Gastroesophageal sphincter (tissue), 4 donors: ENCODE data around the gene TBC1D1. TPM values are rescaled to one million over a fixed set of nuclear protein-coding genes. Genes with fewer than 3 reads are reported as not detected.

Source experiments
- ATAC-seq: fragments of 150-250 bp; one replicate; pipeline ENCODE4 v1.9.1; 2016; ENCODE audit warnings: mild to moderate bottlenecking, moderate library complexity
- H3K27ac ChIP-seq, 4 donors: fragments of 200-600 bp; sonication (generic) in 3 of 4; 1 replicate in 3 of 4; 2 replicates in 1 of 4; pipeline ENCODE4 v1.5.1; 2016 to 2019
- H3K27me3 ChIP-seq: fragments of 200-600 bp; sonication (generic); one replicate; pipeline ENCODE4 v1.5.1; 2019
- H3K36me3 ChIP-seq, 2 donors: fragments of 200-600 bp; sonication (generic); one replicate each; pipeline ENCODE4 v1.5.1; 2019; ENCODE audit warnings: control low read depth in 1 of 2
- H3K4me1 ChIP-seq, 3 donors: fragments of 200-600 bp; sonication (generic); 1 replicate in 2 of 3; 2 replicates in 1 of 3; pipeline ENCODE4 v1.5.1; 2016 to 2019; ENCODE audit warnings: control low read depth in 2 of 3
- H3K4me3 ChIP-seq, 2 donors: fragments of 200-600 bp; sonication (generic); one replicate each; pipeline ENCODE4 v1.5.1; 2019; ENCODE audit warnings: mild to moderate bottlenecking in 1 of 2, moderate library complexity in 1 of 2
- H3K9me3 ChIP-seq, 3 donors: fragments of 200-600 bp; sonication (generic); one replicate each; pipeline ENCODE4 v1.5.1; 2017 to 2019; ENCODE audit warnings: control low read depth in 2 of 3
- CTCF ChIP-seq, 4 experiments: fragments of 200-600 bp in 2 of 4; fragments of 450-650 bp in 2 of 4; sonication (generic) in 1 of 4; IDR thresholded peaks; one replicate each; pipeline ENCODE4 v1.5.1; 2017 to 2019; ENCODE audit warnings: antibody characterized with exemption in 4 of 4, mild to moderate bottlenecking in 2 of 4, moderate library complexity in 2 of 4
- EP300 ChIP-seq: sonication (generic); formaldehyde crosslinking; IDR thresholded peaks from one replicate; pipeline ENCODE4 v1.6.1; 2017; ENCODE audit warnings: antibody characterized with exemption, mild to moderate bottlenecking
- POLR2A ChIP-seq, 2 donors: fragments of 450-650 bp; IDR thresholded peaks; one replicate each; pipeline ENCODE4 v1.6.1; 2017; ENCODE audit warnings: antibody characterized with exemption in 2 of 2, mild to moderate bottlenecking in 2 of 2, moderate library complexity in 1 of 2
- POLR2AphosphoS5 ChIP-seq: sonication (generic); formaldehyde crosslinking; IDR thresholded peaks from one replicate; pipeline ENCODE4 v1.6.1; 2017; ENCODE audit warnings: antibody characterized with exemption
- WGBS, 2 donors: methylation state at CpG; one replicate each; pipeline ENCODE4 v1.1.5; 2018; ENCODE audit warnings: low coverage in 1 of 2; 5-methylcytosine and 5-hydroxymethylcytosine counted together
- total RNA-seq, 4 donors: library from RNA; depleted of rRNA; stranded (reverse); fragments of >200 nt; gene quantifications; one replicate each; pipeline ENCODE4 v1.1.0, GENCODE V29; 2016

The TBC1D1 gene
- total RNA-seq, 4 donors from 2014 or later: 190 to 279 (median 241) TPM

- no peaks in the 10 kb centered on the region for H3K27me3 ChIP-seq
- WGBS, 2 donors: 85 to 91% methylated on average over 7 of the region's 7 CpGs
- peaks cover 0 to 11% (median 0%) of the 10 kb centered on the region in 3 donors for H3K4me1 ChIP-seq
- ATAC-seq: no peak
- TF ChIP-seq POLR2AphosphoS5: no peak
- no peak for TF ChIP-seq EP300
- TF ChIP-seq POLR2A (IDR thresholded peaks at IDR 0.05): no peak
- H3K4me3 ChIP-seq: no peak overlapping the region
- H3K27ac ChIP-seq: no peak overlapping the region
- H3K9me3 ChIP-seq: no peaks in the 10 kb centered on the region
- H3K36me3 ChIP-seq: peaks cover 0 to 90% of the 10 kb centered on the region in 2 donors
Measured at GRCh38 chr4:38044060-38044459, 153.2 kb downstream of the TBC1D1 start.

- no peak for TF ChIP-seq POLR2A (IDR thresholded peaks at IDR 0.05)
- TF ChIP-seq EP300: no peak
- no peak for TF ChIP-seq POLR2AphosphoS5
- H3K36me3 ChIP-seq: peaks cover 0 to 90% of the 10 kb centered on the region in 2 donors
- peaks cover 0 to 24% (median 0%) of the 10 kb centered on the region in 3 donors for H3K4me1 ChIP-seq
- no peaks in the 10 kb centered on the region for H3K27me3 ChIP-seq
- H3K9me3 ChIP-seq: no peaks in the 10 kb centered on the region
- no peak for ATAC-seq
- H3K27ac ChIP-seq: no peak overlapping the region
- 75 to 77% methylated on average over 8 of the region's 8 CpGs for WGBS, 2 donors
- no peak overlapping the region for H3K4me3 ChIP-seq
Measured at GRCh38 chr4:38045289-38045988, 154.6 kb downstream of the TBC1D1 start.

- 52 to 57% methylated on average over 5 of the region's 5 CpGs for WGBS, 2 donors
- H3K4me3 ChIP-seq: no peak overlapping the region
- TF ChIP-seq EP300 (no peak), CTCF (IDR thresholded peaks at IDR 0.05) (no peak), POLR2AphosphoS5 (no peak), POLR2A (IDR thresholded peaks at IDR 0.05) (no peak)
- H3K36me3 ChIP-seq: peaks cover 0 to 81% of the 10 kb centered on the region in 2 donors
- no peaks in the 10 kb centered on the region for H3K9me3 ChIP-seq
- no peaks in the 10 kb centered on the region for H3K27me3 ChIP-seq
- H3K27ac ChIP-seq: peak overlapping the region in 3 of 4 donors; percentile 11 to 54 (median 23)
- H3K4me1 ChIP-seq: peaks cover 0 to 39% (median 0%) of the 10 kb centered on the region in 3 donors
- ATAC-seq: no peak
Measured at GRCh38 chr4:38046727-38047489, 156.0 kb downstream of the TBC1D1 start.

GRCh38 chr4:38049545-38050170, 158.8 kb downstream of the TBC1D1 start:
- ATAC-seq: no peak
- 49% methylated on average over 4 of the region's 15 CpGs; no CpG with 5 or more reads in 1 of the 2 donors for WGBS, 2 donors
- Histone ChIP-seq H3K4me3 (no peak overlapping the region), H3K27me3 (no peaks in the 10 kb centered on the region), H3K36me3 (peaks cover 0 to 71% of the 10 kb centered on the region in 2 donors), H3K4me1 (peaks cover 0 to 43% (median 0%) of the 10 kb centered on the region in 3 donors), H3K9me3 (no peaks in the 10 kb centered on the region), H3K27ac (peak overlapping the region; percentile 65 to 77 (median 74))
- TF ChIP-seq POLR2AphosphoS5 (no peak), CTCF (IDR thresholded peaks at IDR 0.05) (no peak)

GRCh38 chr4:38050560-38051350, 159.9 kb downstream of the TBC1D1 start:
- Histone ChIP-seq H3K36me3 (peaks cover 0 to 71% of the 10 kb centered on the region in 2 donors), H3K4me1 (peaks cover 0 to 48% (median 0%) of the 10 kb centered on the region in 3 donors), H3K27me3 (no peaks in the 10 kb centered on the region), H3K9me3 (no peaks in the 10 kb centered on the region), H3K4me3 (no peak overlapping the region), H3K27ac (peak overlapping the region; percentile 65 to 77 (median 74))
- WGBS, 2 donors: 42 to 44% methylated on average over 9 to 10 of the region's 10 CpGs
- peak; percentile 29 for ATAC-seq
- no peak for TF ChIP-seq POLR2A (IDR thresholded peaks at IDR 0.05)
- TF ChIP-seq POLR2AphosphoS5: peak; percentile 5
- TF ChIP-seq CTCF (IDR thresholded peaks at IDR 0.05): no peak
